ENCODE measurements around the gene BSCL2. TPM values are rescaled to one million over a fixed set of nuclear protein-coding genes. Genes with fewer than 3 reads are reported as not detected.
"Not testable (repeated sequence)": the region's sequence is repeated elsewhere in the genome, so short reads cannot be mapped to it uniquely, and the experiment has no call there.

The BSCL2 gene
- total and polyA plus RNA-seq, 4 donors: 147 to 261 (median 201) TPM

- H3K36me3 ChIP-seq (ENCODE audit: control insufficient read depth, insufficient read depth, low read length): peaks cover 55% of the 10 kb centered on the region
- H3K4me3 ChIP-seq (ENCODE audit: low read depth, low read length): no peak overlapping the region
- H3K9me3 ChIP-seq (ENCODE audit: control insufficient read depth, insufficient read depth, low read length): no peaks in the 10 kb centered on the region
- no peak for DNase-seq (ENCODE audit: low read depth in 4 of 6, low spot score in 6 of 6)
- H3K27ac ChIP-seq (ENCODE audit: low read depth, low read length): no peak overlapping the region
- H3K27me3 ChIP-seq (ENCODE audit: control insufficient read depth, insufficient read depth, low read length): no peaks in the 10 kb centered on the region
- H3K4me1 ChIP-seq (ENCODE audit: control insufficient read depth, insufficient read depth, low read length): no peaks in the 10 kb centered on the region
These were observed 30.0 kb upstream of the BSCL2 start for GRCh38 chr11:62737196-62737595.

GRCh38 chr11:62732830-62733229 lies 25.6 kb upstream of the BSCL2 start:
- Histone ChIP-seq H3K27ac (ENCODE audit: low read depth, low read length) (no peak overlapping the region), H3K27me3 (ENCODE audit: control insufficient read depth, insufficient read depth, low read length) (no peaks in the 10 kb centered on the region), H3K36me3 (ENCODE audit: control insufficient read depth, insufficient read depth, low read length) (peaks cover 49% of the 10 kb centered on the region), H3K4me1 (ENCODE audit: control insufficient read depth, insufficient read depth, low read length) (peaks cover 20% of the 10 kb centered on the region), H3K4me3 (ENCODE audit: low read depth, low read length) (no peak overlapping the region), H3K9me3 (ENCODE audit: control insufficient read depth, insufficient read depth, low read length) (no peaks in the 10 kb centered on the region)
- WGBS (ENCODE audit: insufficient coverage): no CpG with 5 or more reads among the region's 2 CpGs
- DNase-seq (ENCODE audit: low read depth in 4 of 6, low spot score in 6 of 6): peak in 2 of 6 donors; percentile 42 to 60

GRCh38 chr11:62730076-62730475 lies 22.9 kb upstream of the BSCL2 start:
- H3K27ac ChIP-seq (ENCODE audit: low read depth, low read length); H3K27me3 ChIP-seq (ENCODE audit: control insufficient read depth, insufficient read depth, low read length); H3K9me3 ChIP-seq (ENCODE audit: control insufficient read depth, insufficient read depth, low read length); DNase-seq (ENCODE audit: low read depth in 4 of 6, low spot score in 6 of 6); H3K4me3 ChIP-seq (ENCODE audit: low read depth, low read length): not testable (repeated sequence)
- peaks cover 39% of the 10 kb centered on the region for H3K36me3 ChIP-seq (ENCODE audit: control insufficient read depth, insufficient read depth, low read length)
- peaks cover 23% of the 10 kb centered on the region for H3K4me1 ChIP-seq (ENCODE audit: control insufficient read depth, insufficient read depth, low read length)
- 92% methylated on average over 7 of the region's 14 CpGs for WGBS (ENCODE audit: insufficient coverage)

GRCh38 chr11:62728171-62728988 lies 21.2 kb upstream of the BSCL2 start, which contains the start of gene TTC9C:
TTC9C (plus strand) TSS chr11:62728486; CDS start chr11:62728849, 363 bp downstream.
- Histone ChIP-seq H3K9me3 (ENCODE audit: control insufficient read depth, insufficient read depth, low read length) (no peaks in the 10 kb centered on the region), H3K27me3 (ENCODE audit: control insufficient read depth, insufficient read depth, low read length) (no peaks in the 10 kb centered on the region), H3K36me3 (ENCODE audit: control insufficient read depth, insufficient read depth, low read length) (peaks cover 28% of the 10 kb centered on the region), H3K4me3 (ENCODE audit: low read depth, low read length) (peak within 1 kb of the TSS; percentile 99), H3K4me1 (ENCODE audit: control insufficient read depth, insufficient read depth, low read length) (peaks cover 24% of the 10 kb centered on the region), H3K27ac (ENCODE audit: low read depth, low read length) (peak within 1 kb of the TSS; percentile 100)
- DNase-seq (ENCODE audit: low read depth in 4 of 6, low spot score in 6 of 6): peak; percentile 78 to 97 (median 88)
- 0% methylated on average over 15 of the region's 29 CpGs for WGBS (ENCODE audit: insufficient coverage)

DNA sequence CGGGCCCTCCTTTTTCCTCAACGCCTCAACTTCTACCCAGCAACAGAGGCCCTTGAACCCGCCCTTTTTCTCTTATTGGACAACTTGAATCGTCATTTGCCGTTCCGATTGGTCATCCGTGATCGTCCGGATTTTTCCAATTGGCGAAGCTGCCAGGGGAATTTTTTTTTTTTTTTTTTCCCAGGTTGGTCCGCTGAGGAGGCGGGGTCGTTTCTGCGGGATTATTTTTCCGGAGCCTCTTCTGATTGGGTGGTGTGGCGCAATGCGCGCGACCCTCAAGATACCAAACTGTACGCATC lies 20.6 kb upstream of the BSCL2 start:
- H3K27me3 ChIP-seq (ENCODE audit: control insufficient read depth, insufficient read depth, low read length): no peaks in the 10 kb centered on the region
- H3K4me1 ChIP-seq (ENCODE audit: control insufficient read depth, insufficient read depth, low read length): peaks cover 24% of the 10 kb centered on the region
- peak overlapping the region; percentile 99 for H3K4me3 ChIP-seq (ENCODE audit: low read depth, low read length)

DNA sequence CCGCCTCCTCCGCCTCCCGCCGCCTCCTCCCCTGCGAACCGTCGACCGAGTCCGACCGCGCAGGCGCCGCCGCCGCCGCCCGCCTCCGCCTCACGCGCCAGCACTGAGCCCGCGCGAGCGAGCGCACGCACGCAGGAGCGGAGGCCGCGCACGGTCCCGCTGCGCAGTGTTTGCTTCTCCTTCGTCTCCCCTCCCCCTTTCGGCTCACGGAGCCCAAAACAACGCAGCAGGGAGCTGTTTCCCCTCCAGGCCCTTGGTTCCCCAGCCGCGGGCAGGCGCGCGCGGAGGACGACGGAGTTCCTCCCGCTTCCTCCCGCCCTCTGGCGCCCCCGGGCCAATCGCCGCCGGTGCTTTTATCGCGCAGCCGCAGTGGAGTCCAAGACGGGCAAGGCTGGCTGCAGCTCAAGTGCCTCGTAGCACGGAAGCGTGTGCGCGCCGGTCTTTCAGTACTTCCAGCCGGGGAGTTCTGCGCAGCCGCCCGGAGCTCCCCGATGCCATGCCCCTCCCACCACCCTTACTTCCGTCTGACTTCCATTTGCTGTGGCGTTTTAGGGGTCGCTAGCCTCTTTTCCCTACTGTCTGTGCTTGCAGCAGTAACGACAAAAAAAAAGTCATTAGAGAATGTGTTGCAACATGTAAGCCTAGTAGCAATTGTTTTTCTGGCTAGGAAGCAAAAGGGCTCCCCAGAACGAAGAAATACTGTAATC lies 20.1 kb upstream of the BSCL2 start, which contains the start of gene HNRNPUL2:
TSS of gene HNRNPUL2 (minus strand) at position 293 of the 707 bp plus-strand sequence. CDS start 301 bp downstream, outside the sequence.
- H3K9me3 ChIP-seq (ENCODE audit: control insufficient read depth, insufficient read depth, low read length): no peaks in the 10 kb centered on the region
- peak within 1 kb of the TSS; percentile 100 for H3K27ac ChIP-seq (ENCODE audit: low read depth, low read length)
- H3K36me3 ChIP-seq (ENCODE audit: control insufficient read depth, insufficient read depth, low read length): peaks cover 36% of the 10 kb centered on the region
- under 1% methylated on average over 64 of the region's 72 CpGs for WGBS (ENCODE audit: insufficient coverage)
- peak within 1 kb of the TSS; percentile 99 for H3K4me3 ChIP-seq (ENCODE audit: low read depth, low read length)
- peak; percentile 97 to 100 (median 99) for DNase-seq (ENCODE audit: low read depth in 4 of 6, low spot score in 6 of 6)
- H3K27me3 ChIP-seq (ENCODE audit: control insufficient read depth, insufficient read depth, low read length): no peaks in the 10 kb centered on the region
- peaks cover 24% of the 10 kb centered on the region for H3K4me1 ChIP-seq (ENCODE audit: control insufficient read depth, insufficient read depth, low read length)

More for the DNA sequence above, 20.6 kb upstream of the BSCL2 start:
- Histone ChIP-seq H3K36me3 (ENCODE audit: control insufficient read depth, insufficient read depth, low read length) (peaks cover 33% of the 10 kb centered on the region), H3K9me3 (ENCODE audit: control insufficient read depth, insufficient read depth, low read length) (no peaks in the 10 kb centered on the region), H3K27ac (ENCODE audit: low read depth, low read length) (peak overlapping the region; percentile 100)
- DNase-seq (ENCODE audit: low read depth in 4 of 6, low spot score in 6 of 6): peak in 5 of 6 donors; percentile 94 to 99 (median 98)
- 0% methylated on average over 17 of the region's 20 CpGs for WGBS (ENCODE audit: insufficient coverage)

DNA sequence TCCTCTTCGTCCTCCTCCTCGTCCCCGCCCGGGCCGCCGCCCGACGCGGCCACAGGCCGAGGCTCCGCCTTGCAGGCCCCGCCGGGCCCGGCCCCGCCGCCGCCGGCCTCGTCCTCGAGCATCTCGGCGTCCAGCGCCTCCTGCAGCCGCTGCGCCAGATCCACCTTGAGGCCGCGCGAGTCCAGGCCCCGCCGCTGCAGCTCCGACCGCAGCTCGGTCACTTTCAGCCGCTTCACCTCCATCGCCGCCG lies 19.6 kb upstream of the BSCL2 start:
- no peak for DNase-seq (ENCODE audit: low read depth in 4 of 6, low spot score in 6 of 6)
- Histone ChIP-seq H3K4me1 (ENCODE audit: control insufficient read depth, insufficient read depth, low read length) (peaks cover 24% of the 10 kb centered on the region), H3K9me3 (ENCODE audit: control insufficient read depth, insufficient read depth, low read length) (no peaks in the 10 kb centered on the region), H3K36me3 (ENCODE audit: control insufficient read depth, insufficient read depth, low read length) (peaks cover 37% of the 10 kb centered on the region), H3K27me3 (ENCODE audit: control insufficient read depth, insufficient read depth, low read length) (no peaks in the 10 kb centered on the region), H3K4me3 (ENCODE audit: low read depth, low read length) (peak overlapping the region; percentile 99), H3K27ac (ENCODE audit: low read depth, low read length) (peak overlapping the region; percentile 100)
- WGBS (ENCODE audit: insufficient coverage): 0% methylated on average over 37 of the region's 37 CpGs

- Histone ChIP-seq H3K27ac (ENCODE audit: low read depth, low read length) (peak overlapping the region; percentile 100), H3K36me3 (ENCODE audit: control insufficient read depth, insufficient read depth, low read length) (peaks cover 38% of the 10 kb centered on the region), H3K27me3 (ENCODE audit: control insufficient read depth, insufficient read depth, low read length) (no peaks in the 10 kb centered on the region), H3K9me3 (ENCODE audit: control insufficient read depth, insufficient read depth, low read length) (no peaks in the 10 kb centered on the region), H3K4me1 (ENCODE audit: control insufficient read depth, insufficient read depth, low read length) (peaks cover 24% of the 10 kb centered on the region), H3K4me3 (ENCODE audit: low read depth, low read length) (peak overlapping the region; percentile 99)
- WGBS (ENCODE audit: insufficient coverage): under 1% methylated on average over 49 of the region's 51 CpGs
- DNase-seq (ENCODE audit: low read depth in 4 of 6, low spot score in 6 of 6): no peak
These were observed 19.1 kb upstream of the BSCL2 start for GRCh38 chr11:62726156-62726914.

DNA sequence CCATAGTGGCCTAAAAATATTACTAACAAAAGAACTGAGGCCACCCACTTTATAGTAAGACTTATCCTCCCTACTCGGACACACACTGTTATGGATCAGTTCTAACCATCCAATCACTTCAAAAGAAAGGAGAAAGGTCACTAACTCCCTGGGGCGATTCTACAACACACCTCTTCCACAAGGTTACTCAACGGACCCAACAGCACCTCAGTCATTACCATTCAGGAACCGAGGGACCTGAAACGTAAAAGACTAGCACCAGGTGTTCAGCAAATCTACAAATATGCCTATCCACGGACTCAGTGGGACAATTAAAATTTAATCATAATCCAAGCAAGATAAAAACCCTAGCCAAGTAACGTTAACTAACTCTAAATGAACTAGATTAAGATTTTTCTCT lies 18.4 kb upstream of the BSCL2 start:
- peak overlapping the region; percentile 99 for H3K4me3 ChIP-seq (ENCODE audit: low read depth, low read length)
- no peak for DNase-seq (ENCODE audit: low read depth in 4 of 6, low spot score in 6 of 6)
- H3K27ac ChIP-seq (ENCODE audit: low read depth, low read length): no peak overlapping the region

More for the DNA sequence above, 18.4 kb upstream of the BSCL2 start:
- 0% methylated on average over 6 of the region's 7 CpGs for WGBS (ENCODE audit: insufficient coverage)
- no peaks in the 10 kb centered on the region for H3K27me3 ChIP-seq (ENCODE audit: control insufficient read depth, insufficient read depth, low read length)
- H3K9me3 ChIP-seq (ENCODE audit: control insufficient read depth, insufficient read depth, low read length): no peaks in the 10 kb centered on the region
- H3K36me3 ChIP-seq (ENCODE audit: control insufficient read depth, insufficient read depth, low read length): peaks cover 38% of the 10 kb centered on the region
- peaks cover 24% of the 10 kb centered on the region for H3K4me1 ChIP-seq (ENCODE audit: control insufficient read depth, insufficient read depth, low read length)

All from spinal cord (tissue), 10 donors.